HG03159 (cell line): ENCODE measurements around the gene UBR1.
"Not testable (repeated sequence)": the region's sequence is repeated elsewhere in the genome, so short reads cannot be mapped to it uniquely, and the experiment has no call there.

Experiments used
- ATAC-seq: cut with Tn5 transposase; IDR thresholded peaks from one replicate; pipeline ENCODE4 v1.9.1; 2021; ENCODE audit warnings: mild to moderate bottlenecking, moderate library complexity; ENCODE audit not compliant: unreplicated experiment

UBR1 gene

GRCh38 chr15:42918047-42918446 lies 187.8 kb downstream of the UBR1 start:
- ATAC-seq, result no peak

DNA sequence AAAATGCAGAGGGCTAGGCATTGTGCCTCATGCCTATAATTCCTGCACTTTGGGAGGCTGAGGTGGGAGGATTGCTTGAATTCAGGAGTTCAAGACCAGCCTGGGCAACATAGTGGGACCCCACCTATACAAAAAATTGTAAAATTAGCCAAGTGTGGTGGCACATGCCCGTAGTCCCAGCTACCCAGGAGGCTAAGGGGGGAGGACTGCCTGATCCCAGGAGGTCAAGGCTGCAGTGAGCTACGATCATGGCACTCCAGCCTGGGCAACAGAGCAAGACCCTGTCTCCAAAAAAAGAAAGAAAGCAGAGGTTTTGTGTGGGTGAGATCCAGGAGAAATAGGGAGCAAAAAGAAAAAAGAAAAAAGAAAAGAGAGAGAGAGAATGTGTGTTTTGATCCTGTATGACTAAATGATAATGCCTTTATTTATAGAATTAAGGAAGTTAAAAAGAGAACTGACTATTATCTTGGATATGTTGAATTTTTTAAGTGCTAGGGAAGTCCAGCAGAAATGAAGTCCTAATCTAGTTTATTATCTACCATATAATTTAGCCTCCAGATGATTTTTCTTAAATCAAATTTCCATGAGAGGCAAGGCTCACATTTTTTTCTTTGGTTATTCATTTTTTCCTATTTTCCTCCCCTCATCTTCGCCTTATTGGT lies 190.1 kb downstream of the UBR1 start:
- ATAC-seq, result no peak

DNA sequence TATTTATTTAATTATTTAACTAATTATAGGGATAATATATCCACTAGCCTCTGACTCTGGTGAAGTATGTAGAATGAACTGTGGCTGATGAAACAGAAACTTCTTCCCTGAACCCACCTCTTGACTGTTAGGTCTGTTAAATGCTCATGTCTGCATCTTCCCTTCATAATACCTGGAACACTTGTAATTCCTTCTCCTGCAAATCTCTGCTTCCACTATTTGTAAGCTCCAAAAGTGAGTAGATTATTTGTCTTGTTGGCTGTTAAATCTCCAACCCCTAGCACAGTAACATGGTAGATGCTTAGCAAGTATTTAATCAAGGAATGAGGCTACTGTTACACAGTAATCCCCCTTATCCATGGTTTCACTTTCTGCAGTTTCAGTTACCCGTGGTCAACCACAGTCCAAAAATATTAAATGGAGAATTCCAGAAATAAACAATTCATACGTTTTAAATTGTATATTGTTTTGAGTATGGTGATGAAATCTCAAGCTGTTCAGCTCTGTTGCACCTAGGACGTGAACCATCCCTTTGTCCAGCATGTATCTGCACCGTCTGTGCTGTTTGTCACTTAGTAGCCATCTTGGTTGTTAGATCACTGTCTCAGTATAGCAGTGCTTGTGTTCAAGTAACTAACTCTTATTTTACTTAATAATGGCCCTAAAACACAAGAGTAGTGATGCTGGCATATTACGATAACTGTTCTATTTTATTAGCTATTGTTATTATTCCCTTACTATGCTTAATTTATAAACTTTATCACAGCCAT lies 190.9 kb downstream of the UBR1 start:
- no peak for ATAC-seq

GRCh38 chr15:42911058-42911592 lies 194.7 kb downstream of the UBR1 start:
- no peak for ATAC-seq

- ATAC-seq, result no peak
These were observed 197.3 kb downstream of the UBR1 start for GRCh38 chr15:42908538-42908937.

GRCh38 chr15:42903388-42904324 lies 202.2 kb downstream of the UBR1 start:
- ATAC-seq, result no peak

GRCh38 chr15:42893911-42894310 lies 211.9 kb downstream of the UBR1 start:
- not testable (repeated sequence) for ATAC-seq
